ENCODE data around the gene ARHGAP6.

The ARHGAP6 gene

DNA sequence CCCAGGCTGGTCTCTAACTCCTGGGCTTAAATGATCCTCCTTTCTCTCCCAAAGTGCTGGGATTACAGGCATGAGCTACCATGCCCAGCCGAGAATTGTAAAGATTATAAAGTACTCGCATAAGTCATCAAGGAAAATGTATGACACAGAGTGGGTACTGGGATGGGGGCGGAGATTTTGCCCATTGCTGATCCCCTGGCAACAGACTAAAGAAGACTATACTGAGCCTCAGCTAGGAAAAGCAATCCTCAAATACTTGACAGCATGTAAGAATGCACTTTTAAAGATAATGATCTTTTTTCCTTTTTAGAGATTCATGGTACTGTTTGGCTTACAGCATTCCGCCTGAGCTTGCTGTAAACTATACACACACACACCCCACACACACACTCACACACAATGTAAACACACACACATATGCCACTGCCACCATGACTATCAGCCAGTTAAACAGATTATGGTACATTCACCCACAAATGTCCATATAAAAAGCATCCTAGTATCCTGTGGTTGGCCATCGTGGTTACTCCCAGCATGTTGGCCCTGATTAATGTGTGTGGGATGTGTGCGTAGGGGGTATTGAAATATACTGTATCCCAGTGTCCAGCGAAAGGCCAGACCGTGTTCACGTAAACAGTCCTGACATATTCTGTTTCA, 259.5 kb downstream of the ARHGAP6 start:
- WGBS, 2 experiments, result 82 to 96% methylated on average over 4 to 9 of the region's 9 CpGs
- no peak overlapping the region for H3K4me3 ChIP-seq (ENCODE audit: insufficient read depth, low read depth, low read length)

DNA sequence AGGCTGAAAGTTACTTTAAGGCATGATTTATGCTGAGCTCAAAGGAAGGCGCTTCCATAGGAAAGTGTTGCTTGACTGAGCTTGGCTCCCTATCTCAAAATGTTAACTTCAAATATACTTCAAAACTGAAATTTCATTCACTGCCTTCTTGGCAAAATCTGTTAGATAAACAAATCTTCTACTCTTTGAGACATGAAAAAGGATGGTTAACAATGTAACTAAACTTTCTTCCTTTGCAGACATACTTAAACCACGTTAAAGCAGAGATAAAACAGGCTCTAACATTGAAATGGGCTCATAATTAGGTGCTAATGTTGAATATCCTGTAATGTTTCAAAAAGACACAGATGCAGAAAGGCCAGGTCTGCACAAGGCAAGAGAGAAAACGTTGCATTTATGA, 262.1 kb downstream of the ARHGAP6 start:
- H3K36me3 ChIP-seq (ENCODE audit: control insufficient read depth, insufficient read depth, low read length), result no peaks in the 10 kb centered on the region
- H3K4me3 ChIP-seq (ENCODE audit: insufficient read depth, low read depth, low read length), result no peak overlapping the region
- no peaks in the 10 kb centered on the region for H3K9me3 ChIP-seq (ENCODE audit: control insufficient read depth, low read length)
- H3K4me1 ChIP-seq (ENCODE audit: control insufficient read depth, insufficient read depth, low read length), result no peaks in the 10 kb centered on the region
- WGBS, 2 experiments, result 56 to 74% methylated on average over 1 to 3 of the region's 3 CpGs
- no peak overlapping the region for H3K27ac ChIP-seq (ENCODE audit: insufficient read depth, low read depth, low read length, poor library complexity, severe bottlenecking)
- H3K27me3 ChIP-seq (ENCODE audit: control insufficient read depth, insufficient read depth, low read length, poor library complexity, severe bottlenecking), result no peaks in the 10 kb centered on the region

More for the DNA sequence above, 259.5 kb downstream of the ARHGAP6 start:
- Histone ChIP-seq H3K9me3 (ENCODE audit: control insufficient read depth, low read length) (no peaks in the 10 kb centered on the region), H3K27ac (ENCODE audit: insufficient read depth, low read depth, low read length, poor library complexity, severe bottlenecking) (no peak overlapping the region), H3K27me3 (ENCODE audit: control insufficient read depth, insufficient read depth, low read length, poor library complexity, severe bottlenecking) (no peaks in the 10 kb centered on the region), H3K4me1 (ENCODE audit: control insufficient read depth, insufficient read depth, low read length) (no peaks in the 10 kb centered on the region), H3K36me3 (ENCODE audit: control insufficient read depth, insufficient read depth, low read length) (no peaks in the 10 kb centered on the region)

DNA sequence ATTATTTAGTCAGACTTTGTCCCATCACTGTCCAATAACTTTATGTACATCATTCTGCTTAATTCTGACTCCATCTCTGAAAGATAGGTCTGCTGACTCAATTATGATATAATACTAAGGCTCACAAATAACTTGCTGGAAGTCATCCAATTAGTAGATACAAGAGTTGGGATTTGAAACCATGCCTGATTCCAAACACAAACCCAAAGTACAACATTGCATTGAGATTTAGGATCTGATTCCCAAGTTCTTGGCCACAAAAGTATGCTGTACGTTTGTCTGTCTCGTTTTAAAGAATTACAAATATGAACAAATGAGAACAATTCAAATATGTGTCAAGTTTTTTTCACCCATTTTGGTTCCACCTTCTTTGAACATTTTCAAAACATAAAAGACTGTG, 263.8 kb downstream of the ARHGAP6 start:
- 100% methylated on average over 1 to 2 of the region's 2 CpGs for WGBS, 2 experiments
- no peaks in the 10 kb centered on the region for H3K4me1 ChIP-seq (ENCODE audit: control insufficient read depth, insufficient read depth, low read length)
- no peak overlapping the region for H3K4me3 ChIP-seq (ENCODE audit: insufficient read depth, low read depth, low read length)
- H3K27ac ChIP-seq (ENCODE audit: insufficient read depth, low read depth, low read length, poor library complexity, severe bottlenecking), result no peak overlapping the region
- no peaks in the 10 kb centered on the region for H3K36me3 ChIP-seq (ENCODE audit: control insufficient read depth, insufficient read depth, low read length)
- no peaks in the 10 kb centered on the region for H3K9me3 ChIP-seq (ENCODE audit: control insufficient read depth, low read length)
- no peaks in the 10 kb centered on the region for H3K27me3 ChIP-seq (ENCODE audit: control insufficient read depth, insufficient read depth, low read length, poor library complexity, severe bottlenecking)

DNA sequence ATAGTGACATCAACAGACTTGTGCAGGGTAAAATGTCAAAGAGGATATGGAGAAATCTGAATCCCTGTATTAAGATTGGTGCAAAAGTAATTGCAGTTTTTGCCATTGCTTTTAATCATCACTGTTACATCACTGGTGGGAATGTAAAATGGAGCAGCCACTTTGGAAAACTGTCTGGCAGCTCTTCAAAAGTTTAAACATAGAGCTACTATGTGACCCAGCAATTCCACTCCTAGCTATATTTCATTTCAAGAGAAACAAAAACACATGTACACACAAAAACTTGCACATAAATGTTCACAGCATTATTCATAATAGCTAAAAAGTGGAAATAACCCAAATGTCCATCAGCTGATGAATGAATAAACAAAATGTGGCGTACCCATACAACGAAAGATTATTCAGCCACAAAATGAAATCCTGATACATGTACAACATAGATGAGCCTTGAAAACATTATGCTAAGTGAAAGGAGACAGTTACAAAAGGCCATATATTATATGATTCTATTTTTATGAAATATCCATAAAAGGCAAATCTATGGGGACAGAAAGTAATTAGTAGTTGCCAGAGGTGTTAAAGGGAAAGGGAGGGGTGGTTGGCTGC, 266.1 kb downstream of the ARHGAP6 start:
- H3K36me3 ChIP-seq (ENCODE audit: control insufficient read depth, insufficient read depth, low read length), result no peaks in the 10 kb centered on the region
- no peak overlapping the region for H3K4me3 ChIP-seq (ENCODE audit: insufficient read depth, low read depth, low read length)
- H3K4me1 ChIP-seq (ENCODE audit: control insufficient read depth, insufficient read depth, low read length), result no peaks in the 10 kb centered on the region
- no peaks in the 10 kb centered on the region for H3K27me3 ChIP-seq (ENCODE audit: control insufficient read depth, insufficient read depth, low read length, poor library complexity, severe bottlenecking)
- no peaks in the 10 kb centered on the region for H3K9me3 ChIP-seq (ENCODE audit: control insufficient read depth, low read length)
- no peak overlapping the region for H3K27ac ChIP-seq (ENCODE audit: insufficient read depth, low read depth, low read length, poor library complexity, severe bottlenecking)
- WGBS, 2 experiments, result 100% methylated on average over 2 of the region's 2 CpGs; no CpG with 5 or more reads in 1 of the 2 experiments

DNA sequence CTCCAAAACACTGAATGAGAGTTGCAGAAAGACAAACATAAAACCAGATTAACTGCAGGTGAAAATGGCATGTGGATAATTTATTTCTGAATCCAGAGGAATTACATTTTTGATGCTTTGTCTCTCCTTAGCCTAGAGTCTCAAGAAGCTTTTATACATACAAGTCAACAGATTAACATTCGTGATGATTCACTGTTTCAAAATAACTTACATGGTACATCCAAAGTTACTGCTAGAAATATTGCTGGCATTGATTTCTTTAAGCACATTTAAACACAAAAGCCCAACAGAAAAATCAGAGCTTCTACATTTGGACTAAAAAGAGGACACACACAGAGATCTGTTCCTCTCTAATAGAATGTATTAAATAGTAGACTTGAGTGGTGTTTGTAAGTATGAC, 266.9 kb downstream of the ARHGAP6 start:
- Histone ChIP-seq H3K9me3 (ENCODE audit: control insufficient read depth, low read length) (no peaks in the 10 kb centered on the region), H3K36me3 (ENCODE audit: control insufficient read depth, insufficient read depth, low read length) (no peaks in the 10 kb centered on the region), H3K27ac (ENCODE audit: insufficient read depth, low read depth, low read length, poor library complexity, severe bottlenecking) (no peak overlapping the region), H3K4me3 (ENCODE audit: insufficient read depth, low read depth, low read length) (no peak overlapping the region), H3K4me1 (ENCODE audit: control insufficient read depth, insufficient read depth, low read length) (no peaks in the 10 kb centered on the region), H3K27me3 (ENCODE audit: control insufficient read depth, insufficient read depth, low read length, poor library complexity, severe bottlenecking) (no peaks in the 10 kb centered on the region)
- 94 to 100% methylated on average over 1 of the region's 1 CpG for WGBS, 2 experiments

DNA sequence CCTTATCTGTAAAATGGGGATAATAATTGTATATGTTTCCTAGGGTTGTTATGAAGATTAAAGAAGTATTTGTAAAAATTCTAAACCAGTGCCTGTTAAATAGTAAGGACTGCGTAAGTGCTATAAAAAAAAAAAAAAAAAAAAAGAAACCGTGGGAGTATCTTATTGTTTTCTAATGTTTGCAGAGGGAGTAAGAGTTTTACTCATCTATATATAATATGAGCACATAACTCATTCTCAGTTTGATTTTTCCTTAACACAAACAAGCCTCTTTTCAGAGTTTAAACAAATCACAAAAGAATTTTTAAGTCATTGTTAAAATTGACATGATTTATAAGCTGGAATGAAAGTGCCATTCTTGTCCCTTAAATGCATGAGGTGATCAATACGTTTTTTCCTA, 267.6 kb downstream of the ARHGAP6 start:
- Histone ChIP-seq H3K4me3 (ENCODE audit: insufficient read depth, low read depth, low read length) (no peak overlapping the region), H3K4me1 (ENCODE audit: control insufficient read depth, insufficient read depth, low read length) (no peaks in the 10 kb centered on the region), H3K9me3 (ENCODE audit: control insufficient read depth, low read length) (no peaks in the 10 kb centered on the region), H3K27ac (ENCODE audit: insufficient read depth, low read depth, low read length, poor library complexity, severe bottlenecking) (no peak overlapping the region), H3K27me3 (ENCODE audit: control insufficient read depth, insufficient read depth, low read length, poor library complexity, severe bottlenecking) (no peaks in the 10 kb centered on the region), H3K36me3 (ENCODE audit: control insufficient read depth, insufficient read depth, low read length) (no peaks in the 10 kb centered on the region)
- WGBS, 2 experiments, result 100% methylated on average over 2 of the region's 3 CpGs; no CpG with 5 or more reads in 1 of the 2 experiments

DNA sequence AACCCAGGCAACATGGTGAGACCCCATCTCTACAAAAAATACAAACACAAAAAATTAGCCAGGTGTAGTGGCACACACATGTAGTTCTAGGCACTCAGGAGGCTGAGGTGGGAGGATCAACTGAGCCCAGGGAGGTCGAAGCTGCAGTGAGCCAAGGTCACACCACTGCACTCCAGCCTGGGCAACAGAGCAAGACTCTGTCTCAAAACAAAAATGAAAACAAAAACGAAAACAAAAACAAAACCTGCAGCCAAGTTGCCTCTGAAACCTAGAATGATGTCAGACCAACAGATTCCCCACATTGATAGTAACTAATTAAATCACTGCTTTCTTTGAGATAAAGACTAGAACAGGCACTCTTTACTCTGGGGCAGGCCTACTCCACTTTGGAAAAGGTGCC, 268.0 kb downstream of the ARHGAP6 start:
- WGBS, 2 experiments, result 72 to 97% methylated on average over 2 of the region's 2 CpGs
- no peaks in the 10 kb centered on the region for H3K27me3 ChIP-seq (ENCODE audit: control insufficient read depth, insufficient read depth, low read length, poor library complexity, severe bottlenecking)
- no peaks in the 10 kb centered on the region for H3K9me3 ChIP-seq (ENCODE audit: control insufficient read depth, low read length)
- H3K4me3 ChIP-seq (ENCODE audit: insufficient read depth, low read depth, low read length), result no peak overlapping the region
- H3K27ac ChIP-seq (ENCODE audit: insufficient read depth, low read depth, low read length, poor library complexity, severe bottlenecking), result no peak overlapping the region
- H3K36me3 ChIP-seq (ENCODE audit: control insufficient read depth, insufficient read depth, low read length), result no peaks in the 10 kb centered on the region
- H3K4me1 ChIP-seq (ENCODE audit: control insufficient read depth, insufficient read depth, low read length), result no peaks in the 10 kb centered on the region

DNA sequence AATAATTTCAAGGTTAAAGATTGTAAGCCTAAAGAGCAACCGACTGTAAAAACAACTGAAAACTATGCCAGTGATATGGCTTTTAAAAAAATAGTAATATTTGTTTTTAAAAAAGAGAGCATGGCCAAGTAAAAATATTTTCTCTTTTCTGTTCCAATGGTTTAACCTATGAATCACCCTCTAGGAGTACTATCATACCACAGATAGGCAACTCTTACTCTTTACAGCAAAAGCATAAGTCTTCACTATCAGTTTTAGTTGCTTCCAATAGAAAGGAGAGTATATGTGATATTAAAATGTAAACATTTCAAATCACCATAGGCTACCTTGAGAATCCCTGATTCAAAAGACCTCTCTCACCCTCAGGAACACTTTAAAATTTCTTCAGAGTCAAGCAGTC, 269.9 kb downstream of the ARHGAP6 start:
- Histone ChIP-seq H3K27me3 (ENCODE audit: control insufficient read depth, insufficient read depth, low read length, poor library complexity, severe bottlenecking) (no peaks in the 10 kb centered on the region), H3K36me3 (ENCODE audit: control insufficient read depth, insufficient read depth, low read length) (no peaks in the 10 kb centered on the region), H3K4me1 (ENCODE audit: control insufficient read depth, insufficient read depth, low read length) (no peaks in the 10 kb centered on the region), H3K27ac (ENCODE audit: insufficient read depth, low read depth, low read length, poor library complexity, severe bottlenecking) (no peak overlapping the region), H3K9me3 (ENCODE audit: control insufficient read depth, low read length) (no peaks in the 10 kb centered on the region), H3K4me3 (ENCODE audit: insufficient read depth, low read depth, low read length) (no peak overlapping the region)
- WGBS, 2 experiments, result no CpG with 5 or more reads among the region's 1 CpG

DNA sequence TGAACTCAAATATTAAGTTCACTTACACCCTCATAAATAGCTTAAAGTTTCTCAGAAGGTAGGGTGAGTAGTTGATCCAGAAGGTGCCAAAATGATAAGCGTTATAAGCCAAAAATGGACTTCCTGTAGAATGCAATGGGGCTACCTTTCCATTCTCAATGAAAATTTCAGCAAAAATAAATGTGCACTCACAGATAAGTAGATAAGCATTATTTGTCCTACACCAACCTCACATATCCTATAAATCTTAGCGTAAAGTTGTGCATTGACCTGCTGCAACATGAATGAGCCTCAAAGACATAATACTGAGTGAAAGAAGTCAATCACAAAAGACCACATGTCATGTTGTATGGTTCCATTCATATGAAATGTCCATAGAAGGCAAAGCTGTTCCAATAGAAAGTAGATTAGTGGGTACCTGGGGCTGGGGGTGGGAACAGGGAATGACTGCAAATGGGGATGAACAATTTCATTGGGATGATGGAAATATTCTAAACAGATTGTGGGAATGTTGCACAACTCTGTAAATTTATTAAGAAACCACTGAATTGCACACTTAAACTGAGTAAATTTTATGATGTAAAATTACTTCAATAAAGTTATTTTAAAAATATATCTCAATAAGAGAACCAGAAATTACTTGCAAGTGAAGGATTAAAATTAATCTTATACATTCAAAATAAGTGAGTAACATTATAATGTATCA, 271.6 kb downstream of the ARHGAP6 start:
- WGBS, 2 experiments, result 95 to 100% methylated on average over 1 to 2 of the region's 2 CpGs
- no peaks in the 10 kb centered on the region for H3K36me3 ChIP-seq (ENCODE audit: control insufficient read depth, insufficient read depth, low read length)

DNA sequence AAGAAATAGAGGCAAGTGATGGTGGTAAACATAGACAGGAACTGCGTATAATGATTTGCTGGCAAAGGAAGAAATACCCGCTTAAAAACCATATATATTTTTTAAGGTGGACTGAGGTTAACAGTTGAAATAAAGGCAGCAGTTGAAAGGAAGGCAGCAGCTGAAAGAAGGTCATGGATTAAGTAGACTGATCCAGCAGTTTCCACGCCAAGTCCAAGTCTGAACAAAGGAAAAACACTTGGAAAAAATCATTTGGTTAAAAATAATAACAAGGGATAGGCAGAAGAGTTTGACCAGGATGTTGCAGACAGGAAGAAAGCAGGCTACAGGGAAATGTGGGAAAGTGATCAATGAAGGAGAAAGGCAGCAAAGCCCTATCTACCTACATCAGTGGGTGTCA, 278.9 kb downstream of the ARHGAP6 start:
- no peak overlapping the region for H3K4me3 ChIP-seq (ENCODE audit: insufficient read depth, low read depth, low read length)
- no peaks in the 10 kb centered on the region for H3K4me1 ChIP-seq (ENCODE audit: control insufficient read depth, insufficient read depth, low read length)
- no peaks in the 10 kb centered on the region for H3K9me3 ChIP-seq (ENCODE audit: control insufficient read depth, low read length)
- 86 to 96% methylated on average over 2 to 3 of the region's 3 CpGs for WGBS, 2 experiments
- no peaks in the 10 kb centered on the region for H3K27me3 ChIP-seq (ENCODE audit: control insufficient read depth, insufficient read depth, low read length, poor library complexity, severe bottlenecking)
- no peak overlapping the region for H3K27ac ChIP-seq (ENCODE audit: insufficient read depth, low read depth, low read length, poor library complexity, severe bottlenecking)
- no peaks in the 10 kb centered on the region for H3K36me3 ChIP-seq (ENCODE audit: control insufficient read depth, insufficient read depth, low read length)

More for the DNA sequence above, 271.6 kb downstream of the ARHGAP6 start:
- Histone ChIP-seq H3K4me1 (ENCODE audit: control insufficient read depth, insufficient read depth, low read length) (no peaks in the 10 kb centered on the region), H3K9me3 (ENCODE audit: control insufficient read depth, low read length) (no peaks in the 10 kb centered on the region), H3K4me3 (ENCODE audit: insufficient read depth, low read depth, low read length) (no peak overlapping the region), H3K27ac (ENCODE audit: insufficient read depth, low read depth, low read length, poor library complexity, severe bottlenecking) (no peak overlapping the region), H3K27me3 (ENCODE audit: control insufficient read depth, insufficient read depth, low read length, poor library complexity, severe bottlenecking) (no peaks in the 10 kb centered on the region)
